RPMI7951 (cell line): Measurements from ENCODE around the gene HOXB3. TPM values are rescaled to one million over a fixed set of nuclear protein-coding genes. Genes with fewer than 3 reads are reported as not detected.

ENCODE experiments used
- DNase-seq: peaks from one replicate; pipeline ENCODE4 v3.0.0-alpha.2; 2012; ENCODE audit warnings: low read depth
- total RNA-seq: library from RNA; depleted of rRNA; stranded (reverse); fragments of >200 nt; shearing (Covaris generic); gene quantifications from 2 replicates; pipeline ENCODE4 v1.2.3, GENCODE V29; 2014

HOXB3 gene
- total RNA-seq, 1 experiment from 2014 or later = 7.9 TPM

GRCh38 chr17:48625495-48626244 is 35.6 kb upstream of the HOXB3 start:
- DNase-seq = peak; percentile 32

DNA sequence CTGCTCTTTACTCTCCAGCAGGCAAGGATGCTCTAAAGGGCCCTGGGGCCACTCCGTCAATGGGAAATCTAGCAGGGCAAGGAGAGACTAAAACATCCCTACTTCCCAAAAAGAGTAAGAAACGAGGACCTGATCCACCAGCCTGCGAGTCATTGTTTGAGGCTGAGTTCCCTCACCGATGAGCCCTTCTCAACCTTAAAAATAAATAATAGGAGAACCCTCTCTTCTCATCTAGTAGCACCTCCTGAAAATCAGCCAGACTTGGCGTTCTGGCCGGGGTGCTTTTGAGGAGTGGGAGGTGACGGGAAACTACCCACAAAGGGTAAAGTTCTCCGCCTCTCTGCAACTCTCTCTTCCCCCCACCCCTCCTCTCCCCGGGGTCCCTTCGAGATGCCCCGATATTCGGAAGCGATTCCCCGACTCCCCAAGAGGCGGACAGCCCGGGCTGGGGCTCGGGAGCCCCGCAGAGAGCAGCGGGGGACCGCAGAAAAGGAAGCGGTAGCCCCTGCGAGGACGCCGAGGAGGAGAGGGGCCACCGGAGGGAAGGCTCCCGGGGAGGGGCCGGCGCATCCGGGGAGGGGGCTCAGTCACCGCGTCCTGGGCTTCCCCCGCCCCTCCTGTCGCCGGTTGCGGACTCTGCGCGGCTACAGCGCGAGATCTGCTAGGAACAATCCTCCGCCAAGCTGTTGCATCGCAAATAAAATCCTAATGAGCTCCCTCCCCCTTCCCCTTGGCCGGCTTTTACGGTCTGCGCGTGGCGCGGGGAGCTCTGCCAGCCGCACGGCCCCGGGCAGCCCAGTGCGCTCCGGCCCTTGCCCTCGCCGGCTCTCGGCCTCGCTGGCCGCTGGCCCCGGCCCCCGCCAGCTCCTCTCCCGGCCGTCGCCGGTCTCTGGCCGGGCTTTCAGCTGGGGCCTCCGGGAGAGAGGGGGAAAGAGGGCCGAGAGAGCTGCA is 34.8 kb upstream of the HOXB3 start:
- peak; percentile 35 for DNase-seq

- no peak for DNase-seq
Measured at GRCh38 chr17:48624118-48624517, 34.1 kb upstream of the HOXB3 start.

DNA sequence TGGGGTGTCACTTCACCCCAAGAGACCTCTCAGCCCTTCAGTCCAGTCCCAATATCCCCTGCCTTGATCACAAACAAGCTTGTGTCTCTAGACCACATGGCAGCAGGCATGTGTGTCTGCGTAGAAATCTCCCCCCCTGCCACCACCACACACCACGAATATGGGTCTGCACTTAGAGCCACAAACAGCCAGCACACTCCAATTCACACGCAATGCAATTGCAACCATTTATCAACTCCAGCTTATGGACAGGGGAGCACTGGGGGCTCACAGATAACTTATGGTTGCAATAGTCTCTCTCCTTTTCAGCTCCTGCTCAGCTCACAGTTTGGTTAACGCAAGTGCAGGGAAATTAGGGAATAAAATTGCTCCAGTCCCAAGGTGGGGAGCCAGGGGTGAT is 33.5 kb upstream of the HOXB3 start:
- no peak for DNase-seq

DNA sequence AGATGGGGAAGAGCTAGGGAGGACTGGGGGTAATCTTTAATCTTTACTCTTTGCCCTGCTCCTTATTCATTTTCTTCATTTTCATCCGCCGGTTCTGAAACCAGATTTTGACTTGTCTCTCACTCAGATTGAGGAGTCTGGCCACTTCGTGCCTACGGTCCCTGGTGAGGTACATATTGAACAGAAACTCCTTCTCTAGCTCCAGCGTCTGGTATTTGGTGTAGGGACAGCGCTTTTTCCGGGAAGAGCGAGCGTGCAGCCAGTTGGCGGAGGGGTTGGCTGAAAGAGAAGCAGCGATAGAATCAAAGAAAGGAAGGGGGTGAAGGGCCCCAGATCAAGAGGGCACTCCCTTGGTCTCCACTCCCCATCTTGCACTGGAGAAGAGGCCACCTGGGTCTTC is 32.8 kb upstream of the HOXB3 start:
- DNase-seq = no peak

- DNase-seq = no peak
Measured at GRCh38 chr17:48621410-48622392, 31.7 kb upstream of the HOXB3 start.

DNA sequence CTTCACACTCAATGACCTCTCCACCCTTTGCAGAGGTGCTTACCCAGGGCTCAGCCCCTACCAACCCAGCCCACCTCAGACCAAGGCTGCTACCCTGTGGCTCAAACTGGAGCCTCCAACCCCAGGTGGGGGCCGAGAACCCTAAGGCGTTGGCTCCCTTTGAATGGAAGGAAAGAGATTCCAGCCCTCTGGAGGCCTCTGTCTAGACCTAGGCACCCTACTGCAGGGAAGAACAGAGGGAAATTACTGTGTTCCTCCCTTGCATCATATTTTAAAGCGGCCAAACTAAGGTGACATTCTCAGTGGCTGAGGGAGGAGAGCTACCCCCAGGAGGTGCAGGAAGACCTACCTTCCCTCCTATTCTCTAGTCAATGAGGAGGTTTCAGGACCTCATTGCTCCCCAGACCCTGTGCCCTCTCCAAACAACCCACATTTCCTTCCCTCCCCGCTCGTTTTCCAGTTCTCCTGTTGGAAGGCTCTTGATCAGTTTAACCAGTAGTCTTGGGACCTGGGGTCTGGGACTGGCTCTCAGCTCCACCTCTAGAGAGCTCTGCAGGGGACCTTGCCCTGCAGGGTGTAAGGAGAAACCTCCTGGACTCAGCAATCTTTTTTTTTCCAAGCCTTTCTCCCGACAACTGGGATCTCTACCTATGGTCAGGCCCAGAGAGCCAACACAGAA is 30.6 kb upstream of the HOXB3 start:
- no peak for DNase-seq

DNA sequence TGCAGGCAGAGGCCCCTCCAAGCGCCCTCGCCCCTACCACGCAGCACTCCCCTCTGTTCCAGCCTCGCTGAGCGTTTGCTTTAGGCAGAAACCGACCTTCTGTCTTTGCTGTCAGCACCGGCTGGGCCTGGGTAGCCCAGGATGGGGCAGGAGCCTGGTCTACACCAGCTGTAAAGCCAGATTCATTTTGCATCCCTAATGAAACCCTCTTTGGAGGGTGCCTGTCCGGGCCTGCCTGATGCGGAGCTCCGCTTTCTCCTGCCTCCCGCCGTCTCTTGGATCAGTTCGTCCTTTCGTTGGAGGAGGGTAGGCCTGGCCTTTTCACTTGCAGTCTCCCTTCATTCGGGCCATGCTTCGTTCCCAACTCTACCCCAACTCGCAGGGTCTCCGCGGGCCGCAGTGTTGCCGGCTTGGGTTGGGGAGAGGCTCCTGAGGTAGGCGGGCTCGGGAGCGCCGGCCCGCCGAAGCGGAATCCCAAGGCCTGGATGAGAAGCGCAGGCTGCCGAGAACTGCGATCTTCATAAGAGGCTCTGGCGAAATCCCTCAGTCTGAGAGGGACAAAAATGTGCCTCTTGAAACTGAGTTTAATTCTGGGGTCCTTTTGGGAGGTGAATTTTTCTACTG is 29.9 kb upstream of the HOXB3 start:
- no peak for DNase-seq

DNA sequence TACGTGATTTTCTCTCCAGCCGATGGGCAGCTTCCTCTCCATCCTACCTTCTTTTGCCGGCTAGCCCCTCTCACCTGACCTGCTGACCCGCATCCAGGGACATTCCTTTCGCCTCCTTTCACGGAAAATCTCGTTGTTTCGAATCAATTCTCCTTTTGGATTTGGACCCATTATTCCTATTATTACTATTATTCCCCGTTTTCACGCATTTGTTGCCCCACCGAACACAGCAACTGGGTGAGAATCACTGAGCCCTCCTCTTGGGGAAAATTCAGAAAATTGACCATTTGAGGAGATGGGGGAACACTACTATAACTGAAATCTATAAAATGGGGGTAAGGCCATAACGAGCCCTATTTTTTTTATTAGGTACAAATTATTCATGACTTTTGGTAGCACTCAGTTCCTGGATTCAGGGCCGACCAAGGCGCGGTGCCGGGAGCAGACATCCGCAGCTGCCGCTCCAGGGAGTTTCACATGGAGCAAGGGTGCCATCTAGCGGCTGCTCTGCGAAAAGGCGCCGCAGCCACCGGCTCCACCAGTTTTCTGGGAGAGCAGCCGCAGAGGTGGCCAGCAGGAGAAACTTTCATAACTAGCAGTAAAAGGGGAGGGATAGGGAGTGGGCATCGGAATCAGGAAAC is 28.3 kb upstream of the HOXB3 start:
- DNase-seq = peak; percentile 77

- no peak for DNase-seq
Measured at GRCh38 chr17:48617471-48618255, 27.6 kb upstream of the HOXB3 start.

DNA sequence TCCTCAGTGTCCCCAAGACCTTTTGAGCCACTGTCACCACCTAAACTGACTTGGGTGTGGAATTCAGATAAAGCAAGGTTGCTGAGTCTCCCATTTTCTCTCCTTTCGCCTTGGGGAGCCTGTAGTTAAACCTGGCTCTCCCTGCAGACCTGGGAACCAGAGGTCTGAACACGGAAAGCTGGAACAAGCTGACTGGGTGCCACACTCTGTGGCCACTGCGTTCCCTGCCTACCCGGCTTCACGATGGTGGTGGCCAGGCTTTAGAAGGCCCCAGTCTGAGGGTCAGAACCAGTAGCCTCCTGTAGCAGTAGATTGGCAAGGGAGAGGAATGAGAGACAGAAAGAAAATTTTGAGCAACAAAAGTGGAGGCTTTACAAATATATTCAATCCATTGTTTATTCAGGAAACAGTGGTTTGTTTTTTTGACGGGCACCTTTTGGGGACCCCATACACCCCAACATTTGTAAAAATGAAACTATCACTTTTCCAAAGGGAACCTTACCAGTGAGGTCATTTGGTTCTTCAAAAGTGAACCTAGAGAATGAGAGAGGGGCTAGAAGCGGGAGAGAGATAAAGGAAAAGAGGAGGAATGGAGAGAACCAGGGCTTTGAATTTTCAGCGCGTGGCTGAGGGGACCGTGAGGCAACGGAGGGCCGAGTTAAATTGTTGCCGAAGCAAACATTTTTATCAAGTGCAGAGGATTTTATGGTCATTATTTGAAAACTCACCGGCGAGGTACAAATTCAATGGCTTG is 26.9 kb upstream of the HOXB3 start:
- DNase-seq = no peak

DNA sequence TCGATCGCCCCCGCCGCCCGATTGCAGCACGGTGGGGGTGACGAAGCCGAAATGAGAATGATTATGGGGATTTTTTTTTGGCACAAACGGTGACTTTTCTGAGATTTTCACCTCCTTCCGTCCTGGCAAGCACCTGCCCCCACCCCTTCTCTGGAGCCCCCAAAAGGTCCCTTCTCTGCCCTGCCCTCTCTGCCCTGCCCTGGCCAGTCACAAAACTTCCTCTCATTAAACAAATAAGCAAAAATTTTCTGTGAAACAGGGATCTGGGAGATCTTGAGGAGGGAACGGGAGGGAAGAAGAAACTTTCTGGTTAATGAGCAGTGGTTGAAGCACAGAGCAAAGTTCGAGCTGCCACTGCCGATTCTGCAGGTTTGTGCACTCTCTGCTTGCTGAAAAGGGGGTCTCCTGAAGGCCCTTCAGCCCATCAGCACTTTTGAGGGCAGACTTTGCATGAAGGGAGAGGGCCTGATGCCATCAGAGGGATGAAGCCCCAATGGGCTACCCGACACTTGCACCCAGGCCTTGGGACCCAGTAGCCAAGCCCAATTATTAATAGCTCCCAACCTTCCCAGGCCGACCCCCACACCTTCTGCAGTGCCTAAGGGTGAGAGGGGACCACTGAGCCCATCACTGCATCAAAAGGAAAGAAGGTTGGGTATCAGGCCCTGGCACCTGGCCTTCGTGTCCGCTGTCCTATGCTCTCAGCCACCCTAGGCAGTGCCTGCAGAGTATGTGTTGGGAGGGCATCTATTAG is 26.1 kb upstream of the HOXB3 start:
- DNase-seq = no peak

GRCh38 chr17:48615047-48615962 is 25.3 kb upstream of the HOXB3 start, which contains the start of gene HOXB8:
Gene HOXB8 (minus strand): TSS chr17:48615292. CDS start chr17:48614704, 588 bp downstream.
- DNase-seq = no peak

DNA sequence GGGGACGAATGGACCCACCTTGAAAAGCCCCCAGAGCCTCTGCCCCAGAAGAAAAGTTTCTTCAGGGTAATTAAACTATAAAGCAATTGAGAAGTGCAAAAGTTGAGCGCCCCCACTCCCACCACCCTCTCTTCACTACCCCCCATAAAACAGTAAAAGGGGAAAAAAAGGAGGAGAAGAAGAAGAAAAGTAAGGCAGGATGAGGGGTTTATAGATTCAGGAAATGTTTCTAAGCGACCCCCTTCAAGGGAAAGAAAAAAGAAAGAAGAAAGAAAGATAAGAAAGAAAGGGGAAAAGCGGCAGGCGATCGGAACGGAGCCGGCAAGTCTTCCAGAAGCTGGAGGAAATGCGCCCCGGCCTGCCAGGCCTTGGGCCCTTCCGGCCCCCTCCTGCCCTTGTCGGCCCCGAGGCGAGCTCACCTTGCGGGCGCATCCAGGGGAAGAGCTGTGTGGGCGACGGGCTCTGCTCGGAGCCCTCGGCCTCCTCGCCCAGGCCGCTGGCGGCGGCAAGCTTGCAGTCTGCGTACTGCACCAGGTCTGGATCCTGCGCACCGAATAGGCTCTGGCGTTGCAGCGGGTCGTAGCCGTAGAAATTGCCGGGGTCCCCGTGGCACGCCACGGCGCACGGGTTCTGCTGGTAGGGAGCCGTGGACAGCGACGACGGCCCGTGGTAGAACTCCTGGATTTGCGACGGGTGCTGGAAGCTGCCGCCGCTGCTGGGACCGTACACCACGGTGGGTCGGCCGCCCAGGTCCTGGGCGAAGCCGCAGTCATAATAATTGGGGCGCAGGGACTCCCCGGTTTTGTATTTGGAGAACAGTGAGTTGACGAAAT is 24.0 kb upstream of the HOXB3 start:
- DNase-seq = no peak

- DNase-seq = peak; percentile 64
Measured at GRCh38 chr17:48612854-48613691, 23.0 kb upstream of the HOXB3 start.
